NCI-H2029 (cell line): Measurements from ENCODE around the gene GMPPA.
A peak's percentile ranks its signal among the peaks of the same experiment; 100 is the strongest.

Experiments
- DNase-seq: peaks from one replicate; lab custom pipeline; 2025; lab: John Stamatoyannopoulos, UW

Gene GMPPA

GRCh38 chr2:219539926-219540678 is 41.4 kb downstream of the GMPPA start:
- no peak for DNase-seq

- no peak for DNase-seq
Measured at GRCh38 chr2:219540784-219541504, 42.3 kb downstream of the GMPPA start.

GRCh38 chr2:219541611-219542180 is 43.0 kb downstream of the GMPPA start:
- DNase-seq = peak; percentile 81

- no peak for DNase-seq
Measured at GRCh38 chr2:219542931-219543595, 44.4 kb downstream of the GMPPA start.

GRCh38 chr2:219543596-219544358 is 45.1 kb downstream of the GMPPA start, which contains the start of the genes CHPF and TMEM198:
TSS of gene CHPF (minus strand) at chr2:219543809. CDS start at chr2:219543538, 271 bp downstream.
TSS of gene TMEM198 (plus strand) at chr2:219544028. CDS start at chr2:219544728, 700 bp downstream.
- DNase-seq = peak; percentile 97

GRCh38 chr2:219544567-219544966 is 45.9 kb downstream of the GMPPA start:
- no peak for DNase-seq

GRCh38 chr2:219545295-219545942 is 46.7 kb downstream of the GMPPA start:
- no peak for DNase-seq

DNA sequence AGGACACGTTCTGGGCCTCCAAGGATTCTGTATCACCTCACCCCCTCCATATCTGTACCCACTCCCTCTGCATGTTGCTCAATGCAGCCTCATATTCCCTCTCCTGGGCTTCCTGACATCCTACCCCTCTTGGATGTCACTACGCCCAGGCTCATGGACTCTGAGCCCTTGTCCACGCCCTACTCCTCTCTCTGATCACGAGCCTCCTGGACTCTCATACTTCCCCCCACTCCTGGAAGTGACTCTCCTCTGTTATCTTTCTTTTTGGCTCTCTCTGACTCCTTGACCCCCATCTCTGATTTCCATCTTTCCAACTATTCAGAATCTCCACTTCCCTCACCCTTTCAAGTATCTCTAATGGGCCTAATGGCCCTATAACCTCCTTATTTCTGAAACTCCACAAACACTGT is 47.3 kb downstream of the GMPPA start:
- DNase-seq = no peak

- DNase-seq = no peak
Measured at GRCh38 chr2:219547621-219548020, 48.9 kb downstream of the GMPPA start.

DNA sequence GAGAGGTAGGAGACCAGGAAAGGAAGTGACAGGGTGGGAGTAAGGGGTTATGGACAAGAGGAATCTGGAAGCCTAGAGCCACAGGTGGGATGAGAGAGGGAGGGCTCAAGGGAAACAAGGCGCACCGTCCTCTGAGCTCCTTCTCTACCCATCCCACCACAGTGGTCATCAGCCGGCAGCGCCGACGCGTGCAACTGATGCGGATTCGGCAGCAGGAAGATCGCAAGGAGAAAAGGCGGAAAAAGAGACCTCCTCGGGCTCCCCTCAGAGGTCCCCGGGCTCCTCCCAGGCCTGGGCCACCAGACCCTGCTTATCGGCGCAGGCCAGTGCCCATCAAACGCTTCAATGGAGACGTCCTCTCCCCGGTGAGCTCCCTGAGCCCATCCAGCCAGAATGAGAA is 50.3 kb downstream of the GMPPA start:
- DNase-seq = no peak

DNA sequence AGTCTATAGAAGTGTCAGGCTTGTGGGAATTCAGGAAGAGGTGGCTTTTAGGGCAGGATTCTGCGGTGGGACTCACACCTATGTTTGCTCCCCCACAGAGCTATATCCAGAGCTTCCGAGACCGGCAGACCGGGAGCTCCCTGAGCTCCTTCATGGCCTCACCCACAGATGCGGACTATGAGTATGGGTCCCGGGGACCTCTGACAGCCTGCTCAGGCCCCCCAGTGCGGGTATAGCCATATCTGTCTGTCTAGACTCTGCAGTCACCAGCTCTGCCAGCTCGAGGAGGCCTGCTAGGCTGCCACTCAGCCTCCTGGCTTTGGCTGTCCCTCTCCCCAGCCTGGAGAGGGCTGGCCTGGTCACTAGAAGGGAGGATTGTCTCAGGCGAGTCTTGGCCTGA is 50.9 kb downstream of the GMPPA start:
- no peak for DNase-seq

DNA sequence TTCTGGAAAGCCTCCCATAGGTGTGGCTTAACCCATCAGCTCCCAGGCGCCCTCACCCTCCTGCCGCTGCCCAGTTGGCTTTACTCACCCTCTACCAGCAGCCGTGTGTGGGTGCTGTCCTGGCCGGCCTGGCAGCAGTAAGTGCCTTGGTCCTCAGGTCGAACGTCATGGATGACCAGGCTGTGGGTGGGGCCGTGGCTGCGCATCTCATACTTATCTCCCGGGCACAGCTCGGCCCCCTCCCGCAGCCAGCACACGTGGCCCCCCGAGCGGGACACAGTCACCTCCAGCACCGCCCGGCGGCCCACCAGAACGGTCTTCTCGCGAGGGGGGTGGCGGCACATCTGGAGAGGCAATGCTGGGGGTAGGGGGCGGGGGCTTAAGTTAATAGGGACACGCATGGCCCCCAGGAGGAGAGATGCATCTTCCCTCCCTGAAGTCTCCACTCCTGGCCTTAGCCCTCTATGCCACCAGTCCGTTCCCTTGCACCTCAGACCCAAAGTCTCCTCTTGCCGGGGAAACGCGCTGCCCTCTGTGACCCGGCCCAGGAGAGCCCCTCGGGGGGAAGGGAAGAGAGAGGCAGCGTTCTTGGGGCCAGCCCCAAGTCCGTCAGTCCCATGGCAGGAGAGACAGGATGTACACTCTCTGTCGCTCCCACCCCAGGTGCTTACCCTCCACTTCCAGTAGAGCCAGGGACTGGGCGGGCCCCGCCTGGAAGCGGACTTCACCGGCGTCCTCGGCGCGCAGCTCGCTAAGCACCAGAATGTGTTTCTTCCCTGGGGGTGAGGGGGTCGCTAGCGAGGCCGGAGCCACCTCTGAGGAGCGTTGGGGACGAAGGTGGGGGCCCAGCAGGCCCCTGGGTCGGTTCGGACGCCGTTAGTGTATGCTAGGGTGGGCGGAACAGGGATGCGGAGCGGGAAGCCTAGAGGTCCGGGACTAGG is 53.0 kb downstream of the GMPPA start:
- DNase-seq = peak; percentile 30

- peak; percentile 83 for DNase-seq
Measured at GRCh38 chr2:219552382-219553167, 53.9 kb downstream of the GMPPA start.

DNA sequence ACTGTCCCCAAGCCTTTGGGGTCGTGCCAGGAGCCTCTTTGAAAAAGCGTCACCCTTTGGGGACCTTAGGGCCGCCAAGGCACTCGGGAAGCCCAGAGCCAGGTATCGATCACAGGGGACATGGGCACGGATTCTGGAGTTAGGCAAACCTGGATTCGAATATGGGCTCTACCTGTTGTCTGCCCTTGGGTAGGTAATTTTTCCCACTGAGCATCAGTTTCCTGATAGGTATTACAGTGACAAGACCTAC is 54.4 kb downstream of the GMPPA start:
- no peak for DNase-seq

DNA sequence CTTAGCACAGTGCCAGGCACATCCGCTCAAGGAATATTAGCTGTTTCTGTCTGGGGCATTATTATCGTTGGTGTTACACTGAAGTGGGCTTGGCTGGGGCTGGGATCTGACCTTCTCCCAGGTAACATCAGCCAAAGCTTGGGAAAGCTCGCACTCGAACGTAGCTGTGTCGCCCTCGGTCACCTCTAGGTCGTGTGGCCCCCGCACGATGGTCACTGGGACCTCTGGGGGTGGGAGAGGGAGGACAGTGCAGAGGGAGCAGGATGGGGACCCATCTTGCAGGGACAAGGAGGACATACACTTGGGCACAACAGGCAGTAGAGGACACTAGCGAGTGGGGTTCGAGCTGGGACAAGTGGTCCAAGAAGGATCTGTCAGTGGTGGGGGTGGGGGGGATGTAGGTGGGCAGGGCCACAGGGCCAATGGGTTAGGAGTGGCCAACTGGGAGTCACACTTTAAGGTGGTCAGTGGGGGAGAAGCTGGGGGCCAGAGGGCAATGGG is 54.8 kb downstream of the GMPPA start:
- DNase-seq = no peak

- DNase-seq = no peak
Measured at GRCh38 chr2:219554350-219554749, 55.7 kb downstream of the GMPPA start.

GRCh38 chr2:219555956-219556355 is 57.3 kb downstream of the GMPPA start:
- DNase-seq = no peak

- DNase-seq = no peak
Measured at GRCh38 chr2:219556413-219556812, 57.7 kb downstream of the GMPPA start.
